ENCODE results near the gene CRYGN. TPM values are rescaled to one million over a fixed set of nuclear protein-coding genes. Genes with fewer than 3 reads are reported as not detected.

Gene CRYGN
- total and polyA plus RNA-seq, 2 experiments from 2014 or later = not detected

- H3K4me3 ChIP-seq = no peak overlapping the region
- in situ Hi-C loops (cut with MboI) = no loop called here
- H3K9ac ChIP-seq = no peak overlapping the region
- no peaks in the 10 kb centered on the region for H3K79me2 ChIP-seq (ENCODE audit: insufficient read depth)
- peak overlapping the region; percentile 45 for H3K27ac ChIP-seq
- H3K9me3 ChIP-seq (ENCODE audit: low read depth) = no peaks in the 10 kb centered on the region
- no peak for TF ChIP-seq EZH2 (IDR thresholded peaks at IDR 0.05; ENCODE audit: insufficient read depth, poor library complexity, severe bottlenecking)
- 27 to 33% methylated on average over 7 of the region's 7 CpGs for WGBS, 2 experiments (ENCODE audit: low coverage in 1 of 2, low lambda C conversion rate in 2 of 2, missing lambda C conversion rate in 2 of 2)
- H2AFZ ChIP-seq = no peak overlapping the region
- H3K9me2 ChIP-seq (ENCODE audit: insufficient read depth) = no peaks in the 10 kb centered on the region
- no peaks in the 10 kb centered on the region for H3K36me3 ChIP-seq (ENCODE audit: low read depth)
- DNase-seq = peak; percentile 85
- peak overlapping the region; percentile 30 for H3K4me2 ChIP-seq (ENCODE audit: unreplicated experiment)
- H3F3A ChIP-seq (ENCODE audit: insufficient read depth) = peaks cover 12% of the 10 kb centered on the region; the same call in 1 of the 2 replicates
- H3K27me3 ChIP-seq (replicated peaks; ENCODE audit: insufficient read depth) = peaks cover 6% of the 10 kb centered on the region; the same call in 1 of the 2 replicates
- peaks cover 24% of the 10 kb centered on the region for H3K4me1 ChIP-seq (ENCODE audit: insufficient read depth)
- H4K20me1 ChIP-seq (ENCODE audit: insufficient read depth) = no peaks in the 10 kb centered on the region
These were observed 14.1 kb downstream of the CRYGN start for GRCh38 chr7:151425670-151426440.

- Histone ChIP-seq H3K36me3 (ENCODE audit: low read depth) (no peaks in the 10 kb centered on the region), H3F3A (ENCODE audit: insufficient read depth) (peaks cover 12% of the 10 kb centered on the region; the same call in 1 of the 2 replicates), H3K79me2 (ENCODE audit: insufficient read depth) (no peaks in the 10 kb centered on the region), H3K4me3 (no peak overlapping the region), H3K9me2 (ENCODE audit: insufficient read depth) (no peaks in the 10 kb centered on the region), H3K4me1 (ENCODE audit: insufficient read depth) (peaks cover 24% of the 10 kb centered on the region), H2AFZ (no peak overlapping the region), H3K9me3 (ENCODE audit: low read depth) (peaks cover under 1% of the 10 kb centered on the region), H3K27me3 (replicated peaks; ENCODE audit: insufficient read depth) (peaks cover 6% of the 10 kb centered on the region; the same call in 1 of the 2 replicates), H3K4me2 (ENCODE audit: unreplicated experiment) (no peak overlapping the region), H3K9ac (no peak overlapping the region), H3K27ac (no peak overlapping the region), H4K20me1 (ENCODE audit: insufficient read depth) (no peaks in the 10 kb centered on the region)
- TF ChIP-seq EZH2phosphoT487 (IDR thresholded peaks at IDR 0.05; ENCODE audit: insufficient read depth, low read depth) = no peak
- DNase-seq = peak; percentile 30
- 59 to 66% methylated on average over 5 of the region's 5 CpGs for WGBS, 2 experiments (ENCODE audit: low coverage in 1 of 2, low lambda C conversion rate in 2 of 2, missing lambda C conversion rate in 2 of 2)
- in situ Hi-C loops (cut with MboI) = no loop called here
These were observed 15.1 kb downstream of the CRYGN start for GRCh38 chr7:151424799-151425198.

GRCh38 chr7:151423936-151424335 is 16.0 kb downstream of the CRYGN start:
- Histone ChIP-seq H3F3A (ENCODE audit: insufficient read depth) (peaks cover 12% of the 10 kb centered on the region; the same call in 1 of the 2 replicates), H3K9ac (no peak overlapping the region), H4K20me1 (ENCODE audit: insufficient read depth) (no peaks in the 10 kb centered on the region), H2AFZ (no peak overlapping the region), H3K27ac (no peak overlapping the region), H3K27me3 (replicated peaks; ENCODE audit: insufficient read depth) (peaks cover 6% of the 10 kb centered on the region; the same call in 1 of the 2 replicates), H3K4me2 (ENCODE audit: unreplicated experiment) (no peak overlapping the region), H3K79me2 (ENCODE audit: insufficient read depth) (no peaks in the 10 kb centered on the region), H3K9me2 (ENCODE audit: insufficient read depth) (no peaks in the 10 kb centered on the region), H3K9me3 (ENCODE audit: low read depth) (peaks cover 4% of the 10 kb centered on the region), H3K36me3 (ENCODE audit: low read depth) (no peaks in the 10 kb centered on the region), H3K4me3 (no peak overlapping the region), H3K4me1 (ENCODE audit: insufficient read depth) (peaks cover 19% of the 10 kb centered on the region)
- TF ChIP-seq EZH2phosphoT487 (IDR thresholded peaks at IDR 0.05; ENCODE audit: insufficient read depth, low read depth) (no peak), EZH2 (IDR thresholded peaks at IDR 0.05; ENCODE audit: insufficient read depth, poor library complexity, severe bottlenecking) (no peak)
- in situ Hi-C loops (cut with MboI) = no loop called here
- WGBS, 2 experiments (ENCODE audit: low coverage in 1 of 2, low lambda C conversion rate in 2 of 2, missing lambda C conversion rate in 2 of 2) = 51 to 54% methylated on average over 5 of the region's 5 CpGs
- no peak for DNase-seq

GRCh38 chr7:151423226-151423625 is 16.7 kb downstream of the CRYGN start:
- TF ChIP-seq EZH2 (IDR thresholded peaks at IDR 0.05; ENCODE audit: insufficient read depth, poor library complexity, severe bottlenecking) = no peak
- no peak for TF ChIP-seq EZH2phosphoT487 (IDR thresholded peaks at IDR 0.05; ENCODE audit: insufficient read depth, low read depth)
- no peaks in the 10 kb centered on the region for H3K9me2 ChIP-seq (ENCODE audit: insufficient read depth)
- peaks cover 12% of the 10 kb centered on the region; the same call in 1 of the 2 replicates for H3F3A ChIP-seq (ENCODE audit: insufficient read depth)
- H3K9me3 ChIP-seq (ENCODE audit: low read depth) = peaks cover 4% of the 10 kb centered on the region
- peaks cover 6% of the 10 kb centered on the region; the same call in 1 of the 2 replicates for H3K27me3 ChIP-seq (replicated peaks; ENCODE audit: insufficient read depth)
- no peaks in the 10 kb centered on the region for H3K79me2 ChIP-seq (ENCODE audit: insufficient read depth)
- no peak overlapping the region for H3K4me2 ChIP-seq (ENCODE audit: unreplicated experiment)
- WGBS, 2 experiments (ENCODE audit: low coverage in 1 of 2, low lambda C conversion rate in 2 of 2, missing lambda C conversion rate in 2 of 2) = 26% methylated on average over 7 of the region's 7 CpGs
- H3K36me3 ChIP-seq (ENCODE audit: low read depth) = no peaks in the 10 kb centered on the region
- H4K20me1 ChIP-seq (ENCODE audit: insufficient read depth) = no peaks in the 10 kb centered on the region
- in situ Hi-C loops (cut with MboI) = no loop called here
- no peak overlapping the region for H3K9ac ChIP-seq
- H3K4me3 ChIP-seq = no peak overlapping the region
- H3K27ac ChIP-seq = no peak overlapping the region
- DNase-seq = no peak
- peaks cover 11% of the 10 kb centered on the region for H3K4me1 ChIP-seq (ENCODE audit: insufficient read depth)
- no peak overlapping the region for H2AFZ ChIP-seq

All from GM23248 (cell line).